ENCODE results near the gene SEL1L3. TPM values are rescaled to one million over a fixed set of nuclear protein-coding genes. Genes with fewer than 3 reads are reported as not detected.

Gene SEL1L3
- total RNA-seq: 71.1 and 99.6 TPM in 2 replicates

GRCh38 chr4:25862411-25863346, at the start of gene SEL1L3:
Gene SEL1L3, minus strand, starts transcription at chr4:25862988. Its CDS starts 152 bp downstream, at chr4:25862836.

Other genes with a start within 250 kb of the SEL1L3 start
- gene SLC34A2, start 207.1 kb downstream of the SEL1L3 start, total RNA-seq: under 0.01 TPM in 1 of 2 replicates, not detected in the other
- gene SMIM20, start 51.2 kb upstream of the SEL1L3 start, total RNA-seq: 11.3 and 12.0 TPM in 2 replicates